ENCODE results near the gene CSNK1A1L. TPM values are rescaled to one million over a fixed set of nuclear protein-coding genes. Genes with fewer than 3 reads are reported as not detected.

Gene CSNK1A1L
- total and polyA plus RNA-seq, 2 of the 4 experiments (the other 2 are of a cell fraction), result not detected

- H4K5ac ChIP-seq (ENCODE audit: low read depth, low read length), result no peak overlapping the region
- no peak overlapping the region for H3K23ac ChIP-seq (ENCODE audit: low read depth, low read length)
- H2BK120ac ChIP-seq (ENCODE audit: low read depth, low read length), result no peak overlapping the region
- no peak overlapping the region for H2BK20ac ChIP-seq (ENCODE audit: low read depth, low read length)
- in situ Hi-C loops (cut with MboI; ENCODE audit: low sequenced_read_pairs) (no loop called here), dilution Hi-C loops (cut with HindIII; ENCODE audit: low sequenced_read_pairs, unreplicated experiment) (no loop called here), intact Hi-C loops (cut with micrococcal nuclease) (loop anchor here (10.0 kb wide), 1 partner anchor 975 kb away; no protein-coding TSS in a partner anchor)
- no peak overlapping the region for H3K27ac ChIP-seq (ENCODE audit: insufficient read depth, low read length)
- no peak for ATAC-seq (ENCODE audit: low read depth)
- no peak overlapping the region for H3K56ac ChIP-seq (ENCODE audit: extremely low read depth, insufficient read depth, low read length)
- H3K9ac ChIP-seq (ENCODE audit: low read depth, low read length), result no peak overlapping the region
- no peaks in the 10 kb centered on the region for H4K20me1 ChIP-seq (ENCODE audit: insufficient read depth, low read length)
- no peak overlapping the region for H3K4me3 ChIP-seq (ENCODE audit: insufficient read depth, low read depth, low read length)
- no peak overlapping the region for H3K4me2 ChIP-seq (ENCODE audit: low read depth, low read length)
- TF ChIP-seq RCOR1 (IDR thresholded peaks at IDR 0.05; ENCODE audit: insufficient replicate concordance, low read length) (no peak), MXI1 (IDR thresholded peaks at IDR 0.05; ENCODE audit: borderline replicate concordance, low read depth, low read length) (no peak)
- no peak overlapping the region for H2AK5ac ChIP-seq (ENCODE audit: low read depth, low read length)
- no peaks in the 10 kb centered on the region for H3K36me3 ChIP-seq (ENCODE audit: control insufficient read depth, insufficient read depth, low read length)
- no peak overlapping the region for H2BK15ac ChIP-seq (ENCODE audit: low read depth, low read length)
- H3K9me1 ChIP-seq (ENCODE audit: insufficient read depth, low read length), result no peaks in the 10 kb centered on the region
- POLR2A ChIA-PET (ENCODE audit: unreplicated experiment), result no interaction called here
- no peak overlapping the region for H2BK5ac ChIP-seq (ENCODE audit: low read depth, low read length, poor library complexity, severe bottlenecking)
- CTCF ChIA-PET, result no interaction called here
- H4K8ac ChIP-seq (ENCODE audit: low read depth in 2 of 2, low read length in 2 of 2), result no peak overlapping the region
- H2AFZ ChIP-seq (replicated peaks; ENCODE audit: low read length, poor library complexity), result no peak overlapping the region
- no peaks in the 10 kb centered on the region for H3K9me3 ChIP-seq (ENCODE audit: control insufficient read depth, insufficient read depth, low read length)
- no peak overlapping the region for H3K18ac ChIP-seq (ENCODE audit: low read depth, low read length)
- no peak overlapping the region for H3K4ac ChIP-seq (ENCODE audit: low read depth, low read length)
- no peaks in the 10 kb centered on the region for H3K79me1 ChIP-seq (ENCODE audit: low read depth in 1 of 2, low read length in 2 of 2)
- BruUV-seq (replicated peaks), result no TSS peak
- 60% methylated on average over 2 of the region's 9 CpGs; no CpG with 5 or more reads in 1 of the 2 experiments for WGBS, 2 experiments (ENCODE audit: extremely low coverage in 2 of 2, insufficient read length in 1 of 2)
- 0 out of 2 replicates have a peak, but pooled peaks cover 3% of the 10 kb centered on the region for H3K4me1 ChIP-seq (ENCODE audit: control insufficient read depth, insufficient read depth, low read length)
- H4K91ac ChIP-seq (ENCODE audit: insufficient read depth, low read depth, low read length), result no peak overlapping the region
- no peak overlapping the region for H2AK9ac ChIP-seq (replicated peaks; ENCODE audit: low read depth, low read length, poor library complexity)
- H3K14ac ChIP-seq (replicated peaks; ENCODE audit: low read depth, low read length), result no peak overlapping the region
- no peaks in the 10 kb centered on the region for H3K27me3 ChIP-seq (ENCODE audit: control insufficient read depth, insufficient read depth, low read length)
- DNase-seq, result no peak
Measured at GRCh38 chr13:37070145-37070695, 35.2 kb downstream of the CSNK1A1L start.

Data from IMR-90 (cell line).